Measurements from ENCODE around the gene PARD3B. TPM values are rescaled to one million over a fixed set of nuclear protein-coding genes. Genes with fewer than 3 reads are reported as not detected.
A peak's percentile ranks its signal among the peaks of the same experiment; 100 is the strongest.

The PARD3B gene
- polyA plus RNA-seq, 3 donors: not detected

GRCh38 chr2:204542982-204543608 is 2.2 kb upstream of the PARD3B start:
- Mint-ChIP-seq H3K27ac (no peak overlapping the region), H3K4me3 (peak overlapping the region in 1 of 2 donors; percentile 8), H3K27me3 (ENCODE audit: low read depth in 3 of 3) (peaks cover 32 to 35% (median 34%) of the 10 kb centered on the region in 3 donors), H3K4me1 (peaks cover 13% of the 10 kb centered on the region), H3K36me3 (peaks cover 0 to 4% of the 10 kb centered on the region in 2 donors), H3K9me3 (peaks cover 0 to 9% (median 2%) of the 10 kb centered on the region in 7 donors)
- Histone ChIP-seq H4K20me1 (ENCODE audit: insufficient read depth, low read length) (no peaks in the 10 kb centered on the region), H3K4me2 (replicated peaks; ENCODE audit: extremely low read depth, low read length, poor library complexity, severe bottlenecking) (no peak overlapping the region), H3K27ac (ENCODE audit: low read depth in 1 of 2, low read length in 2 of 2) (no peak overlapping the region), H3K79me2 (ENCODE audit: insufficient read depth, low read length) (no peaks in the 10 kb centered on the region), H3K36me3 (replicated peaks in 1 of 2; ENCODE audit: control insufficient read depth in 1 of 2, insufficient read depth in 2 of 2, low read length in 2 of 2) (no peaks in the 10 kb centered on the region), H2AFZ (ENCODE audit: insufficient read depth, low read depth, low read length, poor library complexity, severe bottlenecking) (no peak overlapping the region), H3K4me1 (ENCODE audit: control insufficient read depth in 1 of 2, insufficient read depth in 2 of 2, low read length in 2 of 2) (peaks cover 7 to 17% of the 10 kb centered on the region in 2 donors), H3K4me3 (replicated peaks in 1 of 3; ENCODE audit: low read depth in 2 of 3, low read length in 3 of 3) (no peak overlapping the region), H3K9me3 (replicated peaks in 1 of 2; ENCODE audit: control insufficient read depth in 1 of 2, insufficient read depth in 1 of 2, low read length in 2 of 2) (no peaks in the 10 kb centered on the region), H3K9ac (ENCODE audit: insufficient read depth, low read length, poor library complexity, severe bottlenecking) (no peak overlapping the region), H3K27me3 (ENCODE audit: control insufficient read depth in 2 of 2, insufficient read depth in 2 of 2, low read length in 2 of 2) (peaks cover 9 to 33% of the 10 kb centered on the region in 2 donors)
- DNase-seq: no peak
- intact Hi-C loops (cut with micrococcal nuclease): no loop called here
- no peak for TF ChIP-seq CTCF (IDR thresholded peaks at IDR 0.05)
- 100% methylated on average over 2 of the region's 4 CpGs for WGBS (ENCODE audit: insufficient coverage)

- Histone ChIP-seq H3K4me3 (replicated peaks in 1 of 3; ENCODE audit: low read depth in 2 of 3, low read length in 3 of 3) (peak overlapping the region in 2 of 3 experiments; percentile 32 to 74), H2AFZ (ENCODE audit: insufficient read depth, low read depth, low read length, poor library complexity, severe bottlenecking) (peak overlapping the region; percentile 65), H3K4me2 (replicated peaks; ENCODE audit: extremely low read depth, low read length, poor library complexity, severe bottlenecking) (peak overlapping the region; percentile 76), H3K27ac (ENCODE audit: low read depth in 1 of 2, low read length in 2 of 2) (no peak overlapping the region), H4K20me1 (ENCODE audit: insufficient read depth, low read length) (no peaks in the 10 kb centered on the region), H3K27me3 (ENCODE audit: control insufficient read depth in 2 of 2, insufficient read depth in 2 of 2, low read length in 2 of 2) (peaks cover 9 to 33% of the 10 kb centered on the region in 2 donors), H3K36me3 (replicated peaks in 1 of 2; ENCODE audit: control insufficient read depth in 1 of 2, insufficient read depth in 2 of 2, low read length in 2 of 2) (no peaks in the 10 kb centered on the region), H3K9me3 (replicated peaks in 1 of 2; ENCODE audit: control insufficient read depth in 1 of 2, insufficient read depth in 1 of 2, low read length in 2 of 2) (no peaks in the 10 kb centered on the region), H3K9ac (ENCODE audit: insufficient read depth, low read length, poor library complexity, severe bottlenecking) (peak overlapping the region; percentile 54), H3K79me2 (ENCODE audit: insufficient read depth, low read length) (no peaks in the 10 kb centered on the region), H3K4me1 (ENCODE audit: control insufficient read depth in 1 of 2, insufficient read depth in 2 of 2, low read length in 2 of 2) (peaks cover 7 to 17% of the 10 kb centered on the region in 2 donors)
- no peak overlapping the region for H3K27ac Mint-ChIP-seq
- no peak for DNase-seq
- H3K27me3 Mint-ChIP-seq (ENCODE audit: low read depth in 3 of 3): peaks cover 34 to 35% (median 35%) of the 10 kb centered on the region in 3 donors
- 4% methylated on average over 43 of the region's 45 CpGs for WGBS (ENCODE audit: insufficient coverage)
- peaks cover 13% of the 10 kb centered on the region for H3K4me1 Mint-ChIP-seq
- peaks cover 0 to 9% (median 2%) of the 10 kb centered on the region in 7 donors for H3K9me3 Mint-ChIP-seq
- peaks cover 0 to 4% of the 10 kb centered on the region in 2 donors for H3K36me3 Mint-ChIP-seq
- no peak for TF ChIP-seq CTCF (IDR thresholded peaks at IDR 0.05)
- intact Hi-C loops (cut with micrococcal nuclease): no loop called here
- H3K4me3 Mint-ChIP-seq: peak overlapping the region; percentile 68 to 82
Measured at GRCh38 chr2:204545861-204546735, 823 bp downstream of the PARD3B start.

All from CD14-positive monocyte (primary cell).